Measurements from ENCODE around the gene ZNF366. TPM values are rescaled to one million over a fixed set of nuclear protein-coding genes. Genes with fewer than 3 reads are reported as not detected.

ZNF366 gene
- total and polyA plus RNA-seq, 2 of the 13 experiments (the other 11 are each of a cell fraction or from before 2014, with no cell fraction given): not detected

DNA sequence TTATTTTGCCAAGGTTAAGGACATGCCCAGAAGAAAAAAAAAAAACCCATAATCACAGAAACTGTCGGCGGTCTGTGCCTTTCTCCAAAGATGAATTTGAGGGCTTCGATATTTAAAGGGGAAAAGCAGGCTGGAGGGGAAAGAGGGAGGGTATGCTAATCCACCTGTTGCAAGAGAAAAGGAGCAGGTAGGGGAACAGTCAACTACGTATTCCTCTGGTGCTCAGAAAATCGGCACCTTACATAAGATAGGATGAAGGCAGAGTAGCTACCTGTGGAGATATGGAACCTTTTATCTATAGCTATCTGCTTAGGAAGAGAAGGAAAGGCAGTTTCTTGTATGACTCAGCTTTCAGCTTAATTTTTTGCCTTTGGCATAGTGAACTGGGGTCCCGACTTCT lies 109.4 kb downstream of the ZNF366 start:
- Histone ChIP-seq H3K9ac (ENCODE audit: insufficient read depth, low read depth, low read length) (no peak overlapping the region), H3K4me2 (ENCODE audit: low read depth, low read length) (no peak overlapping the region), H3K4me3 (replicated peaks in 1 of 3; ENCODE audit: insufficient read depth in 1 of 3, low read depth in 2 of 3, low read length in 3 of 3) (no peak overlapping the region), H3K36me3 (replicated peaks in 1 of 2; ENCODE audit: control insufficient read depth in 1 of 2, insufficient read depth in 2 of 2, low read length in 2 of 2) (no peaks in the 10 kb centered on the region), H3K27ac (ENCODE audit: extremely low read length, insufficient read depth, low read length) (no peak overlapping the region), H3K79me2 (ENCODE audit: insufficient read depth, low read length) (no peaks in the 10 kb centered on the region), H3K9me3 (ENCODE audit: low read length) (peaks cover 28% of the 10 kb centered on the region), H4K20me1 (ENCODE audit: insufficient read depth, low read length) (no peaks in the 10 kb centered on the region), H2AFZ (ENCODE audit: low read length) (no peak overlapping the region), H3K4me1 (ENCODE audit: insufficient read depth, low read length) (no peaks in the 10 kb centered on the region), H3K27me3 (ENCODE audit: control insufficient read depth in 1 of 2, insufficient read depth in 2 of 2, low read length in 2 of 2) (no peaks in the 10 kb centered on the region; a peak in 1 of 5 replicates)
- TF ChIP-seq ZNF256 (CRISPR knock-in tag; conservative IDR thresholded peaks at IDR 0.05) (no peak), ZFP1 (CRISPR knock-in tag; IDR thresholded peaks at IDR 0.05) (no peak), ZNF569 (CRISPR knock-in tag; IDR thresholded peaks at IDR 0.05; ENCODE audit: borderline replicate concordance) (no peak), ZMAT3 (CRISPR knock-in tag; conservative IDR thresholded peaks at IDR 0.05) (no peak), ZNF143 (CRISPR knock-in tag; IDR thresholded peaks at IDR 0.05) (no peak), AGO1 (IDR thresholded peaks at IDR 0.05; ENCODE audit: low read depth, low read length, poor library complexity, severe bottlenecking) (no peak), CBFB (CRISPR knock-in tag; IDR thresholded peaks at IDR 0.05) (no peak)
- TF ChIP-seq, protein P1, sequence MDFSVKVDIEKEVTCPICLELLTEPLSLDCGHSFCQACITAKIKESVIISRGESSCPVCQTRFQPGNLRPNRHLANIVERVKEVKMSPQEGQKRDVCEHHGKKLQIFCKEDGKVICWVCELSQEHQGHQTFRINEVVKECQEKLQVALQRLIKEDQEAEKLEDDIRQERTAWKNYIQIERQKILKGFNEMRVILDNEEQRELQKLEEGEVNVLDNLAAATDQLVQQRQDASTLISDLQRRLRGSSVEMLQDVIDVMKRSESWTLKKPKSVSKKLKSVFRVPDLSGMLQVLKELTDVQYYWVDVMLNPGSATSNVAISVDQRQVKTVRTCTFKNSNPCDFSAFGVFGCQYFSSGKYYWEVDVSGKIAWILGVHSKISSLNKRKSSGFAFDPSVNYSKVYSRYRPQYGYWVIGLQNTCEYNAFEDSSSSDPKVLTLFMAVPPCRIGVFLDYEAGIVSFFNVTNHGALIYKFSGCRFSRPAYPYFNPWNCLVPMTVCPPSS (IDR thresholded peaks at IDR 0.05): no peak
- TF ChIP-seq, protein P2, sequence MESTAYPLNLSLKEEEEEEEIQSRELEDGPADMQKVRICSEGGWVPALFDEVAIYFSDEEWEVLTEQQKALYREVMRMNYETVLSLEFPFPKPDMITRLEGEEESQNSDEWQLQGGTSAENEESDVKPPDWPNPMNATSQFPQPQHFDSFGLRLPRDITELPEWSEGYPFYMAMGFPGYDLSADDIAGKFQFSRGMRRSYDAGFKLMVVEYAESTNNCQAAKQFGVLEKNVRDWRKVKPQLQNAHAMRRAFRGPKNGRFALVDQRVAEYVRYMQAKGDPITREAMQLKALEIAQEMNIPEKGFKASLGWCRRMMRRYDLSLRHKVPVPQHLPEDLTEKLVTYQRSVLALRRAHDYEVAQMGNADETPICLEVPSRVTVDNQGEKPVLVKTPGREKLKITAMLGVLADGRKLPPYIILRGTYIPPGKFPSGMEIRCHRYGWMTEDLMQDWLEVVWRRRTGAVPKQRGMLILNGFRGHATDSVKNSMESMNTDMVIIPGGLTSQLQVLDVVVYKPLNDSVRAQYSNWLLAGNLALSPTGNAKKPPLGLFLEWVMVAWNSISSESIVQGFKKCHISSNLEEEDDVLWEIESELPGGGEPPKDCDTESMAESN (CRISPR knock-in tag; conservative IDR thresholded peaks at IDR 0.05): no peak
- POLR2A ChIA-PET: no interaction called here
- DNase-seq (ENCODE audit: low spot score): no peak
- in situ Hi-C loops (cut with HindIII; ENCODE audit: extremely low pct_ligation_motif_present, low pct_unique_long_range_greater_than_20kb) (no loop called here), intact Hi-C loops (cut with micrococcal nuclease; ENCODE audit: unreplicated experiment) (no loop called here)
- BruUV-seq (replicated peaks): no TSS peak
- ATAC-seq: no peak
- 21% methylated on average over 6 of the region's 6 CpGs for whole genome bisulfite sequencing (ENCODE audit: low lambda C conversion rate)
- FAIRE-seq: no peak
- CTCF ChIA-PET (ENCODE audit: low intra/inter-chr PET ratio, low total read pairs): no interaction called here

Data from HepG2 (cell line).